ENCODE results near the gene MEF2B.
A peak's percentile ranks its signal among the peaks of the same experiment; 100 is the strongest.
"Not testable (repeated sequence)": the region's sequence is repeated elsewhere in the genome, so short reads cannot be mapped to it uniquely, and the experiment has no call there.

MEF2B gene

GRCh38 chr19:19155495-19156219, 14.4 kb downstream of the MEF2B start:
- no peak for DNase-seq (ENCODE audit: low read depth)

GRCh38 chr19:19154768-19155494, 15.1 kb downstream of the MEF2B start:
- no peak for DNase-seq (ENCODE audit: low read depth)

GRCh38 chr19:19152668-19153384, 17.2 kb downstream of the MEF2B start:
- no peak for DNase-seq (ENCODE audit: low read depth)

GRCh38 chr19:19151418-19151817, 18.6 kb downstream of the MEF2B start:
- no peak for DNase-seq (ENCODE audit: low read depth)

- DNase-seq (ENCODE audit: low read depth) = no peak
Measured at GRCh38 chr19:19149435-19149834, 20.6 kb downstream of the MEF2B start.

DNA sequence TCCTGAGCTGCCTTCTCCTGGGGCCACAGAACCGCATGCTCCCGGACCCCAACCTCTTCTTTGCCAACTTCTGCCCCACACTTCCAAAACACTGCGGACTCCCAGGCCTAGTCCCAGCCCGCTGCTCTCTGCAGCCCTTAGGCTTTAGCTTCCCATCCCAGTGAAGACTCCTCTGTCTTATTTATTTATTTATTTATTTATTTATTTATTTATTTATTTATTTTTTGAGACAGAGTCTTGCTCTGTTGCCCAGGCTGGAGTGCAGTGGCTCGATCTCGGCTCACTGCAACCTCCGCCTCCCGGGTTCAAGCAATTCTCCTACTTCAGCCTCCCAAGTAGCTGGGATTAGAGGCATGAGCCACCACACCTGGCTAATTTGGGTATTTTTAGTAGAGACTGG, 21.6 kb downstream of the MEF2B start:
- DNase-seq (ENCODE audit: low read depth) = not testable (repeated sequence)

GRCh38 chr19:19147344-19147743, 22.7 kb downstream of the MEF2B start:
- no peak for DNase-seq (ENCODE audit: low read depth)

DNA sequence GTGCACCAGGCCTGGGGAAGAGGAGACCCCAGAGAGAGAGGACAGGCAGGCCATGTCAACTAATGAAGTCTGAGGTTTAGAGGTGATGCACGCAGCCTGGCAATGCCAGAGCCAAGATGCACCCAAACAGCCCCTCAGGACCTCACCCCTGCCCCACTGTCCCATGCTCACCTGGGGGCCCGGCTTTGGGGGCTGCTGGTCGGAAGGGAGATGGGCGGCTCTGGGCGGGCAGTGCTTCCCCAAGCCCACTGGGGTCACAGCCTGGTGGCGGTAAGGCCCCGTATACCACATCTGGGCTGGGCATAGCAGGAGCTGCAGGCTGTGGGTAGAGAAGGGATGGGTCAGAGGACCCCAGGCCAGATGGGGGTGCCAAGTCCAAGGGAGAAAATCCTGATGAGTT, 23.2 kb downstream of the MEF2B start:
- no peak for DNase-seq (ENCODE audit: low read depth)

GRCh38 chr19:19145684-19146608, 24.1 kb downstream of the MEF2B start:
- peak; percentile 24 for DNase-seq (ENCODE audit: low read depth)

DNA sequence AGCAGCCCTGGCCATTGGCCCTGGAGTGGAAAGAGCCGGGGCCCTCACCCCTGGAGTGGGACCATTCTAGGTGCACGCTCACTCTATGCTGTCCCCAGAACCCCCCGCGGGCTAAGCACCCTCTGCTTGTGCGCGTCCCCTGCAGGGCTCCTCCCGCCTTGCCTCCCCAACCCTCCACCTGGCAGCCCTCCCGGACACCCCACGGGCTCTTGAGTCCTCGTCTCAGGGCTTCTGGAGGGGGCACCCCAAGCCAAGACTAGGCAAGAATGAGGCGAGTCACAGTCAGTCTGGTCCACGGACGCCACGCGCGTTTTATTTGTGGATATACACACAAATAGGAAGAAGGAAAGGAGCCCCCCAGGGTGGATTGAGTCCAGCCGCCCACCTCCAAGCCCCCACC, 24.8 kb downstream of the MEF2B start:
- no peak for DNase-seq (ENCODE audit: low read depth)

GRCh38 chr19:19142347-19142746, 27.7 kb downstream of the MEF2B start:
- no peak for DNase-seq (ENCODE audit: low read depth)

DNA sequence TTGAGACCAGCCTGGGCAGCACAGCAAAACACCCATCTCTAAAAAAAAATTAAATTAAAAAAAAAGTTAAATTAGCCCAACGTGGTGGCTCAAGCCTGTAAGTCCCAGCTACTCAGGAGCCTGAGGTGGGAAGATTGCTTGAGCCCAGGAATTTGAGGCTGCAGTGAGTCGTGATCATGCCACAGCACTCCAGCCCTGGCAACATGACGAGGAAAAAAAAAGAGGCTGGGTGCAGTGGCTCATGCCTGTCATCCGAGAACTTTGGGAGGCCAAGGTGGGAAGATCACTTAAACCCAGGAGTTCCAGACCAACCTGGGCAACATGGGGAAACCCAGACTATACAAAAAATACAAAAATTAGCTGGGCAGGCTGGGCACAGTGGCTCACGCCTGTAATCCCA, 29.6 kb downstream of the MEF2B start:
- no peak for DNase-seq (ENCODE audit: low read depth)

GRCh38 chr19:19139876-19140229, 30.2 kb downstream of the MEF2B start:
- DNase-seq (ENCODE audit: low read depth) = no peak

DNA sequence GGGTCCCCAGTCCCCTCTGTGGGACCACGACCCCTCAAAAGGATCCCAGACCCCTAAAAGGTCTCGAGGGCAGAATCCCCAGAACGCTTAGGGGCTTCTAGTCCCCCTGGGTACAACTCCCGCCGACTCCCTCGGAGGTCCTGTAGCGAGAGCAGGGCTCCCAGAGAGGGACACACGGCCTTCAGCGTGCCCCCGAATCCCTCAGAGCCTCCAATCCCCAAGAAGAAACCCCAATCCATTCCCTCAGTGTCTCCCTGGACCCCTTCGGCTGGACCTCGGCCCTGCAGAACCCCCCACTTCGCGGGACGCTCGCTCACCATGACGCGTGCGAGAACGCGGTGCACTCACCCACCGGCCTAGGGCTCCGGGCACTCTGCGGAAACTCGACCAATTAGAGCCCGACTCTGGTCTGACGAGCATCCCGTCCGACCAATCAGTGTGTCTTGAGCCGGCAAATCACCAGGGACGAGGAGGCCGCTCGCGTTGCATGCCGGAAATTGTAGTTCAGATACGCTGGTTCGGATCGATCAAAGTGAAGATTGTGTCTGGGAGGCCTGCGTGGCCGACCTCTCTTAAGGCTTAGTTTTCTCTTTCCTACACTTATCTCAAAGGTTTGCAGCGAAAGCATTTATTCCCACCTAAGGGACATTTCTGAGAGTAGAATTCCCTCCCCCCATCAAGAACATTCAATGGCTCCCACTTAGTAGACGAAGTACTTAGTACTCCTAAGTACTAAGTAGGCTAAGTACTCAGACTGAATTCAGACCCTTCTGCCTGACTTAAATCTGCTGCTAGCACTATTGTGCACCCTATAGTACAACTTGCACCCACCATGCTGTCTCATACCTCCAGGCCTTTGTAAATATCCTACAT, 31.7 kb downstream of the MEF2B start, which contains the start of gene TMEM161A:
TSS of gene TMEM161A (minus strand) at position 370 of the 873 bp plus-strand sequence. CDS start at position 320, 50 bp downstream.
- DNase-seq (ENCODE audit: low read depth) = peak; percentile 98

GRCh38 chr19:19137556-19138108, 32.4 kb downstream of the MEF2B start:
- no peak for DNase-seq (ENCODE audit: low read depth)

DNA sequence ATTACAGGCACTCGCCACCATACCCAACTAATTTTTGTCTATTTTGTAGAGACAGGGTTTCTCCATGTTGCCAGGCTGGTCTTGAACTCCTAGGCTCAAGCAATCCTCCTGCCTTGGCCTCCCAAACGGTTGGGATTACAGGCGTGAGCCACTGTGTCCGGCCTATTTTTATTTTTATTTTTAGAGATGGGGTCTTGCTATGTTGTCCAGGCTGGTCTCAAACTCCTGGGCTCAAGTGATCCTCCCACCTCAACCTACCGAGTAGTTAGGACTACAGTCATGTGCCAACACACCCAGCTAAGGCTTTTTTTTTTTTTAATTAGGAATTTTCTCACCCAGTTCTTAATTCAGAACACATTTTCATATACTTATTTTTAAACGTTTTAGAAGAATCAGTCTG, 34.4 kb downstream of the MEF2B start:
- not testable (repeated sequence) for DNase-seq (ENCODE audit: low read depth)

DNA sequence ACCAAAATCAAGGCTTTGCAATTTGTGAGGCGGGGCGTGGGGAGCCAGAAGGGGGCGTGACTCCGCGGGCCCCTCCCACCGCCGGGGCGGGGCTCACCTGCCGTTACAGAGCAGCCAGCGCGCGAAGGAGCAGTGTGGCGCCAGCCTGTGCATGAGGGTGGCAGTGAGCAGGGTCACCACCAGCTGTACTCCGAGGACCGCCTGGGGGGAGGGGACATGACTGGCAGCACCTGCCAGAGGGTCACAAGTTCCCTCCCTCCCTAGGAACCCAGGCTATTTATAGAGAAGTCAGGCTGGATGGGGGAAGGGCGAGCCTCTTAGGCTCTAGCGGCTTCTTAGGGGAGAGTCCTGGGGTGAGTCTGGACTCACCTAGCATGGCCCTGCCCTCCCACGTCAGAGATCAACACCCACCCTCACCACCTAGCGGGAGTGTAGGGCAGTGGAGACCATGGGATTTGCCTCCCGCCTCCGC, 35.3 kb downstream of the MEF2B start:
- DNase-seq (ENCODE audit: low read depth) = no peak

GRCh38 chr19:19133985-19134384, 36.1 kb downstream of the MEF2B start:
- DNase-seq (ENCODE audit: low read depth) = no peak

DNA sequence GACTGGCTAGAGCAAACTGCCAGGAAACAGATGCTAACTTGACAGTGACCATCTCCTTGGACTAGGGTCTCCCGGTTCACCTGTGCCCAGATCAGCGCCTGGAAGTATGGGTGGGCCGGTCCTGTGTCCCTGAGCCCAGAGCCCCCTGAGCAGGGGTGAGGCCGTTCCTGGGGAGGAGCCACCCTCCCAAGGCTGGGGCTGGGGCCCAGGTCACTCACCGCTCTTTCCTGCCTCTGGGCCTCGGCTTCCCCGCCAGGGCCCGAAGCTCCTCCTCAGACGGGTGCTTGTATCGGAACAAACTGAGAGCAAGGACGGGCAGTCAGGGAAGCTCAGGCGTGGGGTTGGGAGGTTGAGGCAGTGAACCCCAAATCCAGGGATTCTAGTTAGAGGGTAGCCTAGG, 37.2 kb downstream of the MEF2B start:
- no peak for DNase-seq (ENCODE audit: low read depth)

GRCh38 chr19:19131989-19132388, 38.1 kb downstream of the MEF2B start:
- DNase-seq (ENCODE audit: low read depth) = no peak

Data from GM04504 (cell line).